Heart right ventricle (tissue), 16 donors: ENCODE data around the gene KATNIP. TPM values are rescaled to one million over a fixed set of nuclear protein-coding genes. Genes with fewer than 3 reads are reported as not detected.

Experiments
- ATAC-seq, 8 donors: fragments of 200-7000 bp; cut with Tn5 transposase; one replicate each; pipeline ENCODE4 v1.9.1; 2020; ENCODE audit warnings: mild to moderate bottlenecking in 8 of 8, moderate library complexity in 8 of 8, moderate number of reproducible peaks in 1 of 8
- DNase-seq, 2 donors: peaks; one replicate each; pipeline ENCODE4 v3.0.0-alpha.2; 2020
- H3K27ac ChIP-seq, 10 donors: fragments of 200-600 bp; sonication (generic) in 2 of 10; one replicate each; pipeline versions ENCODE4 v1.5.0 to v1.8.0; 2020 to 2022; ENCODE audit warnings: mild to moderate bottlenecking in 3 of 10
- H3K27me3 ChIP-seq, 7 donors: fragments of 200-600 bp; one replicate each; pipeline ENCODE4 v1.8.0; 2021 to 2022; ENCODE audit warnings: mild to moderate bottlenecking in 2 of 7
- H3K36me3 ChIP-seq, 9 donors: fragments of 200-600 bp; sonication (generic) in 1 of 9; one replicate each; pipeline versions ENCODE4 v1.5.0 to v1.8.0; 2020 to 2022; ENCODE audit warnings: mild to moderate bottlenecking in 2 of 9
- H3K4me1 ChIP-seq, 9 donors: fragments of 200-600 bp; sonication (generic) in 1 of 9; one replicate each; pipeline versions ENCODE4 v1.5.0 to v1.8.0; 2020 to 2022; ENCODE audit warnings: mild to moderate bottlenecking in 4 of 9
- H3K4me3 ChIP-seq, 10 donors: fragments of 200-600 bp; sonication (generic) in 2 of 10; one replicate each; pipeline versions ENCODE4 v1.5.0 to v1.8.0; 2020 to 2022; ENCODE audit warnings: mild to moderate bottlenecking in 7 of 10, moderate library complexity in 2 of 10
- H3K9me3 ChIP-seq, 11 donors: fragments of 200-600 bp in 10 of 11; sonication (generic) in 2 of 11; one replicate each; pipeline versions ENCODE4 v1.5.0 to v1.8.0; 2013 to 2022; ENCODE audit warnings: mild to moderate bottlenecking in 2 of 11, control low read depth in 1 of 11, moderate library complexity in 1 of 11
- CTCF ChIP-seq, 9 donors: fragments of 200-600 bp; sonication (generic) in 2 of 9; IDR thresholded peaks; one replicate each; pipeline versions ENCODE4 v1.5.0 to v1.8.0; 2021 to 2022; ENCODE audit warnings: antibody characterized with exemption in 9 of 9, mild to moderate bottlenecking in 5 of 9, moderate library complexity in 1 of 9
- WGBS, 2 donors: extraction: QIAGEN DNeasy Blood & Tissue Kit; methylation state at CpG; one replicate each; pipeline ENCODE4 v1.1.7; 2013; ENCODE audit warnings: inconsistent platforms in 1 of 2; 5-methylcytosine and 5-hydroxymethylcytosine counted together
- intact Hi-C, 10 donors: fragments of 100-400 bp; cut with DNase I; formaldehyde crosslinking; loops; one replicate each; pipeline versions ENCODE4 v1.11.1 to v1.14.2; 2022
- polyA plus RNA-seq, 2 donors: library from polyadenylated mRNA; stranded (reverse); fragments of 200-250 nt; gene quantifications; one replicate each; pipeline ENCODE4 v1.2.3, GENCODE V29; 2013
- total RNA-seq, 10 donors: library from RNA; stranded (reverse); fragmentation: NEBNext Ultra II Directional in 3 of 10; extraction: Animal tissue kit (Norgen Biotek cat#: 25700) in 3 of 10; gene quantifications; one replicate each; pipeline versions ENCODE4 v1.2.1 to v1.2.4, GENCODE V29; 2021 to 2023
- donor health status: Arrhythmogenic right ventricular cardiomyopathy.
- donor health status: ischemic (EF 13 %, LVEDD 7.1; RV severe dilation, severe dysfunction).
- donor health status: healthy with polysubstance abuse.
- donor health status: DM: no; HTN: yes; CAD: no.
- donor health status: DM: no; HTN: no; CAD: no.
- donor health status: ischemic (EF 25% LVEDD 6.9; RV normal size, moderate dysfunction).
- donor health status: ischemic (EF 25% LVEDD 5.7; RV mildly dilated, moderate dysfunction).
- donor health status: healthy.
- donor health status: DM: yes; HTN: yes; CAD: no.
- donor health status: Ischemic cardiomyopathy.
- donor health status: ischemic (EF 35%, LVEDD 5.7; RV mildly dilated, moderate dysfunction).
- donor health status: nonischemic (EF 11% LVEDD 7.7; RV severe dilation, severe dysfunction).
- donor health status: DM: yes; HTN: yes; CAD: no.
- donor health status: PGD.
- donor health status: ischemic (EF 29% LVEDD 5.4; RV normal size, mild dysfunction).
- donor health status: nonischemic (EF 23%, LVEDD 6.1; RV moderate dilation, normal function).

Gene KATNIP
- total and polyA plus RNA-seq, 12 donors: 5.9 to 25.0 (median 14.3) TPM

- intact Hi-C loops: no loop called here
- WGBS, 2 donors: 98 to 99% methylated on average over 5 of the region's 5 CpGs
- no peak for DNase-seq
These were observed 35.3 kb downstream of the KATNIP start for GRCh38 chr16:27585200-27585599.

GRCh38 chr16:27586711-27587110 is 36.8 kb downstream of the KATNIP start:
- Histone ChIP-seq H3K36me3 (peaks cover 0 to 27% (median 0%) of the 10 kb centered on the region in 9 donors), H3K27me3 (no peaks in the 10 kb centered on the region), H3K4me3 (peak overlapping the region in 1 of 10 donors; percentile 4), H3K9me3 (peaks cover 0 to 18% (median 7%) of the 10 kb centered on the region in 11 donors), H3K4me1 (peaks cover 0 to 3% (median 0%) of the 10 kb centered on the region in 9 donors), H3K27ac (no peak overlapping the region)
- 81 to 87% methylated on average over 8 of the region's 8 CpGs for WGBS, 2 donors
- DNase-seq (no peak), ATAC-seq (no peak)
- TF ChIP-seq CTCF (IDR thresholded peaks at IDR 0.05): no peak
- intact Hi-C loops: no loop called here

More at GRCh38 chr16:27585200-27585599, 35.3 kb downstream of the KATNIP start:
- no peak for TF ChIP-seq CTCF (IDR thresholded peaks at IDR 0.05)
- H3K9me3 ChIP-seq: peaks cover 0 to 15% (median 7%) of the 10 kb centered on the region in 11 donors
- no peak for ATAC-seq
- H3K36me3 ChIP-seq: peaks cover 0 to 30% (median 0%) of the 10 kb centered on the region in 9 donors
- no peak overlapping the region for H3K4me3 ChIP-seq
- H3K27me3 ChIP-seq: no peaks in the 10 kb centered on the region
- H3K27ac ChIP-seq: no peak overlapping the region
- peaks cover 0 to 3% (median 0%) of the 10 kb centered on the region in 9 donors for H3K4me1 ChIP-seq

- ATAC-seq: no peak
- 96 to 100% methylated on average over 3 of the region's 3 CpGs for WGBS, 2 donors
- H3K9me3 ChIP-seq: peaks cover 0 to 18% (median 7%) of the 10 kb centered on the region in 11 donors
These were observed 38.1 kb downstream of the KATNIP start for GRCh38 chr16:27588057-27588456.

DNA sequence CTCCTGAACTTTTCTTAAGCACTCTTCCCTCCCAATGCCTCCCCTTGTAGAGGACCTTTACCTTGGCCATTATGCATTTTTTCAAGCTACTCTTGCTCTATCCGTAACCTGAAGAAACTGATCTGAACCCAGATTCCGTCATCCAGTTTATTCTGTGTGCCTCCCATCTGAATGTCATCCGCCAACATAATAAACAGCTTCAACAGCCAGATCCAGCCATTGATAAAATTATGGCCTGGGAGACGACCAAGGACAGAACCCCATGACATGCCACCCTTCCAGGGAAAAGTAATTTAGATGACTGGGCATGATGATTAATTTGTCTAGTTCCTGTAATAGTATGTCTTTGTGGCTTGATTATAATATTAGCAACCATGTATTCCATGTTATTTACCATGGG is 41.9 kb downstream of the KATNIP start:
- Histone ChIP-seq H3K36me3 (peaks cover 0 to 9% (median 0%) of the 10 kb centered on the region in 9 donors), H3K4me1 (peaks cover 0 to 3% (median 0%) of the 10 kb centered on the region in 9 donors), H3K9me3 (peaks cover 0 to 18% (median 7%) of the 10 kb centered on the region in 11 donors), H3K27ac (no peak overlapping the region), H3K4me3 (no peak overlapping the region), H3K27me3 (no peaks in the 10 kb centered on the region)
- TF ChIP-seq CTCF (IDR thresholded peaks at IDR 0.05): no peak
- intact Hi-C loops: loop anchor here in 1 of 10 donors (10.0 kb wide), 1 partner anchor 73 kb away; no protein-coding TSS in a partner anchor
- DNase-seq (no peak), ATAC-seq (no peak)
- WGBS, 2 donors: 95 to 97% methylated on average over 4 of the region's 4 CpGs

More at GRCh38 chr16:27588057-27588456, 38.1 kb downstream of the KATNIP start:
- no peak for TF ChIP-seq CTCF (IDR thresholded peaks at IDR 0.05)
- H3K4me3 ChIP-seq: no peak overlapping the region
- no peaks in the 10 kb centered on the region for H3K27me3 ChIP-seq
- peaks cover 0 to 20% (median 0%) of the 10 kb centered on the region in 9 donors for H3K36me3 ChIP-seq
- intact Hi-C loops: no loop called here
- H3K4me1 ChIP-seq: peaks cover 0 to 3% (median 0%) of the 10 kb centered on the region in 9 donors
- no peak for DNase-seq
- H3K27ac ChIP-seq: no peak overlapping the region
